ENCODE results near the gene TOP2B. TPM values are rescaled to one million over a fixed set of nuclear protein-coding genes. Genes with fewer than 3 reads are reported as not detected.

Gene TOP2B
- total RNA-seq, 1 experiment from 2014 or later, result 84.7 TPM

DNA sequence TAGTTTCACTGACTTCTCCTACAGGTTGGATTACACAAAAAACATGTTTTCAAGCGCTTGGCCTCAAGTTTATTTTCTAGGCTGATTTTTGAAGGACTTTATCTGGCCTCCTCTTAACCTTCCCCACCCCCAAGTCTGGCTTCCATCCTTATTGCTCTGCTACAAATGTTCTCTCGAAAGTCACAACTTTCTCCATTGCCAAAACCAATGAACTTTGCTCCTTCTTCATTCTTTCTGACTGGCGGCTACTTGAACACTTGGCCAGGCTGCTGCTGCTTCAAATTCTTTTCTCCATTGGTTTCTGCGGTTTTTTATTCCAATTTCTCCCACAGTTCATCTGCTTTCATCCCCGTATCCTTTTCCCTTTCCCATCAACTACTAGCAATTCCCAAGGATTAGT lies 106.6 kb downstream of the TOP2B start:
- DNase-seq (ENCODE audit: low read depth), result no peak

DNA sequence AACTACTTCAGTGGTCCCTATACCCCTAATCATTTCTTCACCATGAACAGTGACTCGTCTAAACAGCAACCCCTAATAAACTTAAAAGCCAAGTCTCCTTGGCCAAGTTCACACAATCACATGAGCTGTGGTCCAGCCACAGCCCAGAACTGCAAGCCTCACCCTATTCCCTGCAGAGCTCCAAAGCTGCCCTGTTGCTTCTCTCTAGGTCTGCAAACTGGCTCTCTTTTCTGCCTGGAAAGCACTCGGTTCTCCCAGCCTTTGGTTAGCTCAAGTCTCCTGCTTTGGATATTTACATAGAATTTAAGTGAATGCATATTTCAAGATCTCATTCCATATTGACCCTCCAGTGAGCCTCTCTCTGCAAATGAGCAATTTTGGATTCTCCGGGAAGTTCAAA lies 107.0 kb downstream of the TOP2B start:
- DNase-seq (ENCODE audit: low read depth), result no peak

DNA sequence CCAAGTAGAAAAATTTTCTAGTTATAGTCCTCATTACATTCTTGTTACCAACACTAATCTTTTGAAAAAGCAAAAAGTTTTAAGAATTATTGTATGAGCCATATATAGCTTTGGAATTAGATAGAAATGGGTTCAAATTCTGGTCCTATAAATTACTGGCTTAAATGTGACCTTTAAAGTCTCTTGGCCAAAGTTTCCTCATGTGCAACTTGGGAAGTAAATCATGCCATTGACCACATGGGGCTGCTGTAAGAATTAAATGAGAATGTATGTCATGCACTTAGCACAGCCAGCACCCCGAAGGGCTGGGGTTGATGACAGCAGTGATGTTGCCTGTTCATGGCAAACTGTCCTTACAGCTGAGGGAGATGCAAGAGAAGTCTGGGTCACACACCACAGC lies 108.3 kb downstream of the TOP2B start:
- DNase-seq (ENCODE audit: low read depth), result peak; percentile 29

DNA sequence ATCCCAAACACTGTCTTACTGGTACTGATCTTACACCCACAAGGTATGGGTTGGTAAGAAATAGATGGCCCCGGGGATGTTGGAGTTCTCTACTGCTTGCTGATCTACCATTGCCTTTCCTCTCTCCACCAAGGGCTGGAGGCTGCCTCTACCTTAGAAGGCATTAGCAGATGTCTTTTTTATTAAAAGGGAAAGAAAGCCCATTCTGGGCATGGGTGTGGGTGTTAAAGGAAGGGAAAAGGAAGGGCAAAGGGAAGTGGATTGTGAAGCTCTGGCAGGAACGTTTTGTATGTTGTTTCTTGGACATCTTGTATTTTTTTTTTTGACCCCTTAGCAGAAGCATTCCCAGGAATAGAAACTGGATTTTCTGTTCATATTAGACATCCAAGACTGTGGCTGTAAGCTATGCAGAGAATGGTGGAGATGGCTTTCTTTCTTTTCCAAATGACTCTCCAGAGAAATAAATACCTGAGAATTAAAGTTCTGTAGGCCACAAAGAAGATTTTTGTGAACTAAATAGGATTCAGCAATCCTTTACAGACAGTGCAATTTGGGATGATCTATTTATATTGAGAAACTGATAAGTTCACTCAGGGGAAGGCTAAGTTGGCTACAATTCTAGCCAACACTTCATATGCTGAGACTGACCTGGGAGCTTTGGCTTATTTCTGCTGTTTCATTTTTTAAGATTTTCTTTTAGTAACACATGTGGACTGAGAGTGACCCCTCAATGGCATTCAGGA lies 108.8 kb downstream of the TOP2B start:
- no peak for DNase-seq (ENCODE audit: low read depth)

DNA sequence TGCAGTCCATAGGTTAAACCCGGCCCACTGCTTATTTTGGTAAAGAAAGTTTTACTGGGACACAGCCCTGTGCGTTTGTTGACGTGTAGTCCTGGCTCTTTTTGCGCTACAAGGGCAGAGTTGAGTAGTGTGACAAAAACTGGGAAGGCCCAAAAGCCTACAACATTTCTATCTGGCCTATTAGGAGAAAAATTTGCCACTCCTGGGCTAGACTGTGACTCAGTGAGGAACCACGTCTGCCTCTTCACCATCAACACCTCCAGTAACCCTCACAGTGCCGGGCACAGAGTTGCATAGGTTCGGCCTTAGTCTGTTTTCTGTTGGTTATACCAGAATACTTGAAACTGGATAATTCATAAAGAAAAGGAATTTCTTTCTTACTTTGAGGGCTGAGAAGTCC lies 110.3 kb downstream of the TOP2B start:
- DNase-seq (ENCODE audit: low read depth), result no peak

DNA sequence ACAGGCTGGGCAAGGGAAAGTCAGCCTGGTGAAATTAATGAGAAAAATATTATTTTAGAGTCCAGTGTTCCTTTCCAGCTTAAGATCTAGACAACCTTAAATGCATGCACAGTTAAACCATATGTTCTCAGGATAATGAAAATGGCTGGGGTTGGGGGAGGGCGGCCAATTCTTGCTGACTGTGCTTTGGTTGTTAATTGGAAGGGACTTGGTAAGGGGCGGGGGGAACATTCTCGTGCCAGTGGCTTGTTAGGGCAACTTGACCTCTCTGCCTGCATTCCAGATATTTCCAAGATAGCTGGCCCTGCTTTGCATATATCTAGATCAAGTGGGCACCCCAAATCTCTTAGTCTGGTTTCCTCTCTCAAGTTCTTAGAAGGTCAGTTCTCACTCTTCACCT lies 112.5 kb downstream of the TOP2B start:
- DNase-seq (ENCODE audit: low read depth), result no peak

DNA sequence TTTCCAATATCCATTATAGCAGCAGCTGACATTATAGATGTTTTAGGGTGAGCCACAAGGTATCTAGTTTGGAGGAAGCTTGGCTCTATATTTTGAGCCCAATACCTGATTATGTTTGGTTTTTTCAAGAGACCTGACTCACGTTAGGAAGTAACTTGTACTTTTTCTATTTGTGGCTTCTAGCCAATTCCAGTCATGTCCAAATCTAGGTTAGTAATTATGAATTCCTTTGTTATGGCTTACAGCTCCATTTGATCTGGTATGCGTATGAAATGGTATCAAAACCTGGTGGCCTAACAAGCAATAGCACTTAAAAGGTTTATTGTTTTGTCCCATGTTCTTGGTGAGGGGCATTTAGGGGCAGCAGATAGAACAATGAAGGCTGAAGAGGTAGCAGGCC lies 115.9 kb downstream of the TOP2B start:
- DNase-seq (ENCODE audit: low read depth), result no peak

DNA sequence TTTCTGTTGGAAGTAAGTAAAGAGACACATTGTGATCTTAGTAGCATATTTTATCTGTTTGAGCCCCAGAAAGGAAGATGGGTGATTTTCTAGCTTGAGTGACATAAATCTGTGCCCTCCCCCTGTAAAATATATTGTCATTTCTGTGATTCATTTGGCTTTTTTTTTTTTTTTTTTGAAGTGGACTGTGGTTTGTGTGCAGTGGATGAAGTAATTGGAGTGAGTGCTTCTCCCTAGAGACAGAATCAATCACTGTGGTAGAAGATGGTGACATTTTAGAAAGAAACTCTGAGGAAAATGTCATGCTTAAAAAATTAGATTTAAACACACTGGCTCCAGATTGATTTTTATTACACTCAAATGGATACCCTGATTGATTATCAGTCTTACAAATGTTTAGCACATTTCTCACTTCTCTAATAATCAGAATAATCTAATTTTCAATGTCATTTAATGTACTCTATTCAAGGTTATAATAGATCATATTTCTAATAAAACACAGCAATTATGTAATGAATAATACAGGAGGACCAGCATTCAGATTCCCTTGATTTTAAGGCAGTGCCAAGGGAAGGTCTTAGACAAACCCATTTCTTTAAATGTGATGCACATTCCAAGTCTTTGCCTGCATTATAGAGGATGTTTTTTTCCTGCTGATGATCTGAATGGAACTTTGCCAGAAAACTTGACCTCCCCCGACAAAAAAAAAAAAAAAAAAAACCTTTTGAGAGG lies 116.6 kb downstream of the TOP2B start:
- peak; percentile 61 for DNase-seq (ENCODE audit: low read depth)

Other genes starting within 250 kb of the TOP2B start
- 0.29 TPM in 1 of 2 replicates, not detected in the other for gene RARB, start 236.6 kb downstream of the TOP2B start, total RNA-seq (2014; rRNA removed)
- 23.7 and 28.3 TPM in 2 replicates for gene NGLY1, start 118.5 kb upstream of the TOP2B start, total RNA-seq (2014; rRNA removed)
- 11.2 and 11.7 TPM in 2 replicates for gene OXSM, start 125.2 kb upstream of the TOP2B start, total RNA-seq (2014; rRNA removed)